Inflammatory macrophage treated with lipopolysaccharide for 4 hours (primary cell): ENCODE data around the gene IQCM.
"Not testable (repeated sequence)": the region's sequence is repeated elsewhere in the genome, so short reads cannot be mapped to it uniquely, and the experiment has no call there.

Experiments used
- DNase-seq: peaks from one replicate; pipeline ENCODE4 v3.0.0-alpha.2; 2020

Gene IQCM

DNA sequence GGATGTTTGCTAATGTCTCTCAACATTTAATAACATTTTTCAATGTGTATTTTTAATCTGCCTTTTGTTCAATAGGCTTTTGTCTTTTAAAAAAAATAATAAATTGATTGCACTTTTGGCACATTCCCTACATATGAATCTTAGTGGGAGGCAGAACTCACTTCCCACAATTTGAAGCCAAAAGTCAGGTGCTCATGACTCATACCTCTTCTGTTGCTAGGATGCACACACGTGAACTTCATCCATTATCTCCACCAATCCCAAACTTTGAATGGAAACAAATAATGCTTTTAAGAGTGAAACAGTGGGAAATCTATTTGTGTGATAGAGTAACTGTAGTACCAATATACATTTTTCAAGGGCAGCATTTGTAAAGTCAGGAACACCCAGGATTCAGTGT, 260.5 kb downstream of the IQCM start:
- DNase-seq: no peak

DNA sequence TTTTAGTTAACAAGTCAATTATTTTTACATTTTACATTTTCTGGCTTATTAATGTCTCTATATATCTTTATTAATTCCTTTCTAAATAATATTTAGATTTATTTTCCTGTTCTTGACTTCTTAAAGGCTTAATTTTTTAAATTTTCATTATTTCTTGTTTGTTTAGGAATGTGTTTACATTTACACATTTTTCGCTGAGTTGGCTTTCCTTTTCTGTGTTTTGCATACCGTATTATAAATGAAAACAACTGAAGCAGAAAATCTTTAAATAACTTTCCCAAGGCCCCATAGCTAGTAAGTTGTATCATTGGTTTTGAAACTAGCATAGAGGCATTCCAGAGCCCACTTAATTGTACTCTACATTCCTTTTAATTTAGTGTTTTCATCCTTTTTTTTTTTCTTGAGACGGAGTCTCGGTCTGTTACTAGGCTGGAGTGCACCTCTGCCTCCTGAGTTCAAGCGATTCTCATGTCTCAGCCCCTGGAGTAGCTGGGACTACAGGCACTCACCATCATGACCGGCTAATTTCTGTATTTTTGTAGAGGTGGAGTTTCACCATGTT, 261.6 kb downstream of the IQCM start:
- DNase-seq: no peak

DNA sequence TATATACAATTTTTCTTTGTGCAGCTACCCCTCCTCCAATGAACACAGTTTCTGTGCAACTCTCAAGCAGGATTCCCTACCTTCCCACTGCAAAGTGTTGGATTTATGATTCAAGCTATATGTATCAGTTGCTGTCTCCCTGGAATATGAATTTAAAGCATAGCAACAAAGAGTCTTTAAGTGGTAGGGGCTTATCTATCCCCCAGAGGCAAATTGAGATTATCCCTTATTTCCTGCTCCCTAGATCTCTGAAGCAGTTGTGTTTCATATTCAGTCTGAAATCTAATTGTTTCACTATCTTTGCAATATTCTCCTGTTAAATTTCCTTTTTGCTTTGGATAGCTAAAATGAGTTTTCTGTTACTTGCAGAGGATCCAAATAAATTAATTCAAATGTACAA, 263.0 kb downstream of the IQCM start:
- DNase-seq: no peak

- no peak for DNase-seq
Observed at GRCh38 chr4:149549911-149550310, 265.7 kb downstream of the IQCM start.

- DNase-seq: no peak
Observed at GRCh38 chr4:149534779-149535178, 280.9 kb downstream of the IQCM start.

- DNase-seq: no peak
Observed at GRCh38 chr4:149531861-149532260, 283.8 kb downstream of the IQCM start.

- no peak for DNase-seq
Observed at GRCh38 chr4:149523039-149523438, 292.6 kb downstream of the IQCM start.

DNA sequence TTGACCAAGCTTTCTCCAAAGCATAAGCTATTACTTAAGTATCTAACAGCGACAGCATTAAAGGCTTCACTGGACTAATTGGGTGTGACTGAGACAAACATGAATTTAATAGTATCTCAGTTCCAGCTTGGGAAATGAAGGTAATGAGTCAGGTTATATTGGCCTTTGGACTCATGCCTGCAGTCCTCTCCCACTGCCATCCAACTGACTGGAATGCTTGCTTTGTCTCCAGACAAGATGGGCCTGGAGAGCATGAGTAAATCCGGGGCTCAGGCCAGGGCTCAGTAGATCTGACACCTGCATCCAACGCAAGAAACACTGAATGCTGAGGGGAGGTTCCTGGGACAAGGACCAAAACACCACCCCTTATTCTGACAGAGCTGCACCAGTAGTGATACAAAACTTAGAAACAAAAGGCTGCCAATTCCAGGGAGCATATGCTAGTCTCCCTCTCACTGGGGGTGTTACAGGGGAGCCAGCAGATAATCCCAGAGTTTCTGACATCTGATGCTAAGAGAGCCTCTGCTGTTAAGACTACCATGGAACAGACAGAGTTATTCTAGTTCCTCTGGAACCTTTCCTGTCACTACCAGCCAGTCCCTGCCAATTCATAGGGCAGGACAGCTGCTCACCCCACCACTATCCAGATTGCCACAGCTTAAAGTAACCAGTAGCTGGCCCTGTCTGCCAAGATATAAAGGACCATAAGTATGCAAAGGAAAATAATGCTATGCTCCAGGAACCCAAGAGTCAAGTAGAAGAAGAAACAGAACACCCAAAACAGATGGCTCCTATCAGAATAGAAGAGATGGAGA, 293.8 kb downstream of the IQCM start:
- no peak for DNase-seq

GRCh38 chr4:149518471-149518870, 297.2 kb downstream of the IQCM start:
- DNase-seq: no peak

DNA sequence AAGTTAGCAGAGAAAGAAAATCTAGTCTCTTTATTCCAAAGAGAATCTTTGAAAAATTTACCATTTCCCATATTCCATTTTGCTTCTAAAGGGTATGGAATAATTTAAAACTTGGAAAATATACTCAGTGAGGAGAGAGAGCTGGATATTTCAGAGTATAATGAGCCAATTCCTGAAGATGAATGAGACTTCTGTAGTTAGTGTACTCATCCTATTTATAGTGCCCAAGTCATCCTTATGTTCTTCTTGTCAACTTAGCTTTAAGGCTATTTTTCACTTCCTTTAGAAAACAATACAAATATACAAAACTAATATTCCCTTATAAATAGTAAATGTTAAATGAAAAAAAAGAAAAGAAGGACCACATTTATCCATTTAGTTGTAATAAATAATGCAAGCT, 302.6 kb downstream of the IQCM start:
- DNase-seq: no peak

DNA sequence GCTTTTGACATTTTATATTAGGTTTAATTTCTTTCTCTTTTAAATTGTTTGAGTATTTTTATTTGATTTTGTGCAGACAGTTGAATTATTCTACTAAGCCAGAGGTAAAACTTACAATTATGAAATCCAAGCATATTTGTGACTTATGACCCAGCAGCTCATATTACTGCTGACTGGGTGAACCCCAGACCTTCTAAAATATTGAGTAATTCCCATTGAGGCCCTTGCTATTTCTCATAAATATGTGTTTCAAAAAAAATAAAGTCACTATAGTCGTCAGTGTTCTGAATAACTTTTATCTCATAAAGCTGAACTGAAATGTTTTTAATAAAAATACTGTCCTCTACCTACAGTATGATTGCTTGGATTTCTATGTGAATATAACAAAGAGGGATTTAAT, 303.1 kb downstream of the IQCM start:
- no peak for DNase-seq

DNA sequence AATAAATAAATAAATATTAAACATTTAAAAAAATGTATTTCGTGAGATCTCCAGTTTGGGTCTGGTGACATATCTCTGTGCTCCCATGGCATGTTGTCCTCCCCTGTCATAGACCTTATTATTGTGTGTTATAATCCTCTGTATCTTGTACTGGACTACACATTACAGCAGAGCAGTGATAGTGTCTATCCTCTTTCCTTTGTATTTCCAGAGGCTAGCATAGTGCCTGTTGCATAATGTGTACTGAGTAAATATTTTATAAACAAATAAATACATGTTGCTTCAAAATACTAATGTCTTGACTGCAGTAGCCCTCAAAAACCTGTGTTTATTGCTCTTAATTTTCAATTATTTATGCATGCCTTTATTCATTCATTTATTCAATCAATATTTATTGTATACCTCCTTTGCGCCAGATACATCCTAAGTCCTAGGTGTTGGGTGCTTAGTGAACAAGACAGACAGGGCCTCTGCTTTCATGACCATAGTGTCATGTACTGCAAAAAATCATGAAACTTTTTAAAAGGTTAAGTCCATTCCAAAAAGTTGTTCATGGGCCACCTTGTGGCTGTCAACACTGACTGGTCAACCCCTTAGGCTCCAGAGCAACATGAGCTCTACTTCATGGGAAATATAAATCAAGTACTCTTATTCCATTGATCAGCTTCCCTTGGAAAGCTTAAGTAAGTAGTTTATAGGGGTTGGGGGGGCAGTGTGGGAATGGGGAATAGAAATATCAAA, 303.9 kb downstream of the IQCM start:
- no peak for DNase-seq

- not testable (repeated sequence) for DNase-seq
Observed at GRCh38 chr4:149507309-149507708, 308.3 kb downstream of the IQCM start.

- DNase-seq: no peak
Observed at GRCh38 chr4:149500806-149501205, 314.8 kb downstream of the IQCM start.

DNA sequence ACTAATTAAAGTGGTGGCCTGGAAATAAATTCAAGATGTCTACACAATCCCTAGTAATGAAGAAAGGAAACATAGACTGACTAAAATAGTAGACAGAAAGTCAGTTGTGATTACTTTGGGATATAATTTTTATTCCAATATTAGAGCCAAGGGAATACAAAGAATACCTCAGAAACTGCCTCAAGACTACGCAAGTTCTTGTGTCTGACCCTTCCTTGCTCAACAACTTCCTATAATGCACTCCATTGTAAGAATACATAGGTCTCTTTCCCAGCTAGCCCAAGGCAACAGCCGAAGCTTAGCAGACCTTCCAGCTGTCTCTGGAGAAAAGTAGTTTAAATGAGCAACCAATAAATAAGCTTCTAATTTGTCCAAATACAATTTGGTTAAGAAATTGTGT, 315.9 kb downstream of the IQCM start:
- no peak for DNase-seq

DNA sequence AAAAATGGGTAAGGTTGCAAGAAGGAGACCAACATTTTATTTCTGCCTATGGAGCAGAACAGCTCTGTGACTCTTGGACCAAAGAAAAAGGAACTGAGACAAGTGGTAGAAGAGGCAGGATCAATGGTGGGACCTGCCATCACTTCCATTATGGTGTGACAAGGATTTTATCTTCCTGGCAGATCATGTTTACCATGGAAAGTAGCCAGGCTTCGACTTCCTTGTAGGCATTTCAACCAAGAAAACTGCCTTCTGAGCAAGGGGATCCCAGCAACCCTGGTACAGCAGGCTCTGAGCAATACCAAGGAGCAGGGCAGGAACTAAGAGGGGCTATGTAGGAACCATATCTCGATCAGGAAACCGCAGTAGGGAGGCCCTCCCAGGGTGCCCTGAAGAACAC, 317.4 kb downstream of the IQCM start:
- no peak for DNase-seq

GRCh38 chr4:149493492-149493891, 322.2 kb downstream of the IQCM start:
- no peak for DNase-seq

- DNase-seq: no peak
Observed at GRCh38 chr4:149489321-149489720, 326.3 kb downstream of the IQCM start.

DNA sequence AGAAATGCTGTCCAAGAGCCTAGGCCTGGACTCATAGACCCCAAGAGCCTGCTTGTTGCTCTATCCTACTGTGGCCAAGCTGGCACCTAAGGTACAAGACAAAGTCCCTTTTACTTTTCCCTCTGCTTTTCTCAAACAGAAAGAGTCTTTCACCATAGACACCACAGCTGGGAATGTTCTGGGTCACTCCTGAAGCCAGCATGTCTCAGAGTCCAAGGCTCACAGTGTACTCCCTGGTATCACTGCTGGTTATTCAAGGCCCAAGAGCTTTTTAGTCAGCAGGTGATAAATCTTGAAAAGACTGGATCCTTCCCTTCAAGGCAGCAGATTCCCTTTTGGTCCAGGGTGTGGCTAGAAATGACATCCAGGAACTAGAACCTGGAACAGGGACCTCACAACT, 328.8 kb downstream of the IQCM start:
- DNase-seq: no peak

DNA sequence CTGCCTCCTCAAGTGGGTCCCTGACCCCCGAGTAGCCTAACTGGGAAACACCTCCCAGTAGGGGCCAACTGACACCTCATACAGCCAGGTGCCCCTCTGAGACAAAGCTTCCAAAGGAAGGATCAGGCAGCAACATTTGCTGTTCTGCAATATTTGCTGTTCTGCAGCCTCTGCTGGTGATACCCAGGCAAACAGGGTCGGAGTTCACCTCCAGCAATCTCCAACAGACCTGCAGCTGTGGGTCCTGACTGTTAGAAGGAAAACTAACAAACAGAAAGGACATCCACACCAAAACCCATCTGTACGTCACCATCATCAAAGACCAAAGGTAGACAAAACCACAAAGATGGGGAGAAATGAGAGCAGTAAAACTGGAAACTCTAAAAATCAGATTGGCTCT, 347.0 kb downstream of the IQCM start:
- not testable (repeated sequence) for DNase-seq

DNA sequence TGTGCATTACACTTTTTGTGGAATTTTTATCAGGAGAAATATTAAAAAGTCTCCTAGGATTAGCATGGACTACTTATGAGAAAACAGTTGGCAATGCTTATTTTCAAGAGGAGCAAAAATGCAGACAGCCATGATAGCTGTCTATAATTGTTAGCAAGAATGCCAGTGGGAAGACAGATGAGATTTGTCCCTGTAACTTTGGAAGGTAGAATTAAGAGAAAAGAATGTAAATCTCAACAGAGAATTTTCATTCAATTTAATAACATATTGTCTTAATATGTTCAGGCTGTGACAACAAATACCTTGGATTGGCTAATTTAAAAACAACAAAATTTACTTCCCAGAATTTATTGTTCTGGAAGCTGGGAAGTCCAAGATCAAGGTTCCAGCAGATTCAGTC, 349.2 kb downstream of the IQCM start:
- no peak for DNase-seq

- DNase-seq: no peak
Observed at GRCh38 chr4:149465955-149466354, 349.7 kb downstream of the IQCM start.

DNA sequence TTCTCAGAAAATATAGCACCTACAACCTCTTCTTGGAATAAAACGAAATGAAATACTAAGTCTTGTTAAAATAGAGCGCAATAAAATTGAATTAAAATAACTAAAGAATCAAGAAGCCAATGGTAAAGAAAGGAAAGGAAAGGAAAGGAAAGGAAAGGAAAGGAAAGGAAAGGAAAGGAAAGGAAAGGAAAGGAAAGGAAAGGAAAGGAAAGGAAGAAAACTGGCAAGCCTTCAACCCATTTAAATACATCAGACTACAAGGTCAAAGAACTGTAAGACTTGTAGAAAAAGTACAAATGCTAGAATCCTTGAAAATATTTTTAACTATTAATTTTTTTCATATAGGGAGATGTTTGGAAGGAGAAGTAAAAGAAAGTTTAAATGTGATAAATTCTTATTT, 372.1 kb downstream of the IQCM start:
- DNase-seq: no peak

- no peak for DNase-seq
Observed at GRCh38 chr4:149441338-149441737, 374.3 kb downstream of the IQCM start.
